Vagina (tissue), 2 donors: ENCODE measurements around the gene LMO1.

Experiments
- POLR2A ChIP-seq, 2 donors: fragments of 450-650 bp; IDR thresholded peaks; one replicate each; pipeline ENCODE4 v1.6.1; 2017; ENCODE audit warnings: antibody characterized with exemption in 2 of 2, mild to moderate bottlenecking in 2 of 2, moderate library complexity in 2 of 2
- POLR2AphosphoS5 ChIP-seq, 2 donors: sonication (generic); formaldehyde crosslinking; IDR thresholded peaks; one replicate each; pipeline ENCODE4 v1.9.0; 2017; ENCODE audit warnings: antibody characterized with exemption in 2 of 2, mild to moderate bottlenecking in 2 of 2, low read depth in 1 of 2; ENCODE audit not compliant: insufficient read depth in 1 of 2
- TF ChIP-seq, protein P1 (sequence below), 3 experiments: fragments of 450-650 bp in 2 of 3; fragments of 200-600 bp in 1 of 3; sonication (generic) in 1 of 3; IDR thresholded peaks; one replicate each; pipeline ENCODE4 v1.5.1; 2017 to 2019; ENCODE audit warnings: antibody characterized with exemption in 3 of 3, mild to moderate bottlenecking in 2 of 3, moderate library complexity in 2 of 3

DNA sequence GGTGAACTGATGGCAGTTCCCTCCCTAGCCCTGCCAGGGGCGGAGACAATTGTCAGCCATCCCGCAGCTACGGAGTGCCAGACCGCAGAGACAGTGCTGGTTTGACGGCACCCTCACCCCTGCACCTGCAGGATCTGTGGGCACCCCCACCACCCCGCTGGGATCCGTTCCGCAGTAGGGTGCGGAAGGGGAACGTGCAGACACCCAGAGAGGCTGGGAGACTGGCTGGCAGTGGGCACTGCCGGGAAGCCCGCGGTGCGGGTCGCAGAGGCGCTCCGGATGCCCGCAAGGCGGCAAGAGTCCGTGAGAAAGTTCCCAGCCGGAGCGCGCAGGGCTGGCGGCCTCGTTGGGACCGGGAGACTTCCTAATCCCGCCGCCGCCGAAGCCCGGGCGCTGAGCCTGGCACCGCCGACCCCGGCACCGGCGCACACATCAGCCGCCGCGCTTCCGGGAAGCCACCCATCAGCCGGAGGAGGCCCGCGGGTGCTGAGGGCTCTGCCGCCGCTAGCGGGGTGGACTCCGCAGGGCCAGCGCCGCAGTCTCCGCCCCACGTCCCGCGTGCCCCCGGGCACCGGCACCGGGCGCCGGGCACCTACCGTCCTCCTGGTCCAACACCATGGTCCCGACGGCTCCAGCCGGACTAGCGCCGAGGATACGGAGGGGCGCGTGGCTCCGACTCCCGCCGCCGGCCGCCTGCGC is 4.3 kb upstream of the LMO1 start:
- TF ChIP-seq, protein P1, sequence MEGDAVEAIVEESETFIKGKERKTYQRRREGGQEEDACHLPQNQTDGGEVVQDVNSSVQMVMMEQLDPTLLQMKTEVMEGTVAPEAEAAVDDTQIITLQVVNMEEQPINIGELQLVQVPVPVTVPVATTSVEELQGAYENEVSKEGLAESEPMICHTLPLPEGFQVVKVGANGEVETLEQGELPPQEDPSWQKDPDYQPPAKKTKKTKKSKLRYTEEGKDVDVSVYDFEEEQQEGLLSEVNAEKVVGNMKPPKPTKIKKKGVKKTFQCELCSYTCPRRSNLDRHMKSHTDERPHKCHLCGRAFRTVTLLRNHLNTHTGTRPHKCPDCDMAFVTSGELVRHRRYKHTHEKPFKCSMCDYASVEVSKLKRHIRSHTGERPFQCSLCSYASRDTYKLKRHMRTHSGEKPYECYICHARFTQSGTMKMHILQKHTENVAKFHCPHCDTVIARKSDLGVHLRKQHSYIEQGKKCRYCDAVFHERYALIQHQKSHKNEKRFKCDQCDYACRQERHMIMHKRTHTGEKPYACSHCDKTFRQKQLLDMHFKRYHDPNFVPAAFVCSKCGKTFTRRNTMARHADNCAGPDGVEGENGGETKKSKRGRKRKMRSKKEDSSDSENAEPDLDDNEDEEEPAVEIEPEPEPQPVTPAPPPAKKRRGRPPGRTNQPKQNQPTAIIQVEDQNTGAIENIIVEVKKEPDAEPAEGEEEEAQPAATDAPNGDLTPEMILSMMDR (IDR thresholded peaks at IDR 0.05): no peak
- no peak for TF ChIP-seq POLR2AphosphoS5 (IDR thresholded peaks at IDR 0.05; ENCODE audit: insufficient read depth in 1 of 2, low read depth in 1 of 2)
- TF ChIP-seq POLR2A (IDR thresholded peaks at IDR 0.05): no peak
